Mesothelial cell of epicardium (in vitro differentiated cells): ENCODE data around the gene CEP350. TPM values are rescaled to one million over a fixed set of nuclear protein-coding genes. Genes with fewer than 3 reads are reported as not detected.

ENCODE experiments used
- DNase-seq, 2 experiments: peaks; one replicate each; pipeline ENCODE4 v3.0.0; 2021; ENCODE audit warnings: low spot score in 2 of 2; ENCODE audit not compliant: unreplicated experiment in 2 of 2
- H3K27ac Mint-ChIP-seq: 2 replicates; pipeline ENCODE4 v1.8.0; 2021; ENCODE audit warnings: mixed read lengths
- H3K27me3 Mint-ChIP-seq: 2 replicates; pipeline ENCODE4 v1.8.0; 2021; ENCODE audit warnings: low read depth, mixed read lengths
- H3K36me3 Mint-ChIP-seq: 2 replicates; pipeline ENCODE4 v1.8.0; 2021; ENCODE audit warnings: mixed read lengths
- H3K4me1 Mint-ChIP-seq: 2 replicates; pipeline ENCODE4 v1.8.0; 2021; ENCODE audit warnings: mixed read lengths
- H3K4me3 Mint-ChIP-seq: 2 replicates; pipeline ENCODE4 v1.8.0; 2021; ENCODE audit warnings: mild to moderate bottlenecking, moderate library complexity, mixed read lengths
- H3K9me3 Mint-ChIP-seq: 2 replicates; pipeline ENCODE4 v1.8.0; 2021; ENCODE audit warnings: mixed read lengths
- CTCF ChIP-seq: fragments of 200-600 bp; sonication (generic); IDR thresholded peaks from one replicate; pipeline ENCODE4 v1.5.0; 2021; ENCODE audit warnings: antibody characterized with exemption; ENCODE audit not compliant: unreplicated experiment
- total RNA-seq: library from RNA; stranded (reverse); gene quantifications from 3 replicates; pipeline ENCODE4 v1.2.1, GENCODE V29; 2021

CEP350 gene
- total RNA-seq, 1 donor from 2014 or later = 58.0 TPM

GRCh38 chr1:180135535-180135934, 180.9 kb downstream of the CEP350 start:
- Mint-ChIP-seq H3K9me3 (peaks cover 15% of the 10 kb centered on the region), H3K27me3 (peaks cover 21% of the 10 kb centered on the region), H3K4me1 (no peaks in the 10 kb centered on the region), H3K36me3 (no peaks in the 10 kb centered on the region), H3K27ac (no peak overlapping the region), H3K4me3 (no peak overlapping the region)
- DNase-seq = no peak
- TF ChIP-seq CTCF = no peak

GRCh38 chr1:180136331-180136967, 181.8 kb downstream of the CEP350 start:
- H3K4me3 Mint-ChIP-seq = no peak overlapping the region

GRCh38 chr1:180136968-180137356, 182.4 kb downstream of the CEP350 start:
- Mint-ChIP-seq H3K27me3 (peaks cover 18% of the 10 kb centered on the region), H3K27ac (no peak overlapping the region), H3K4me1 (no peaks in the 10 kb centered on the region), H3K36me3 (no peaks in the 10 kb centered on the region), H3K4me3 (no peak overlapping the region), H3K9me3 (peaks cover 15% of the 10 kb centered on the region)
- TF ChIP-seq CTCF = no peak
- no peak for DNase-seq

More at GRCh38 chr1:180136331-180136967, 181.8 kb downstream of the CEP350 start:
- TF ChIP-seq CTCF = no peak
- H3K27ac Mint-ChIP-seq = no peak overlapping the region
- H3K27me3 Mint-ChIP-seq = peaks cover 21% of the 10 kb centered on the region
- no peaks in the 10 kb centered on the region for H3K4me1 Mint-ChIP-seq
- DNase-seq = no peak
- no peaks in the 10 kb centered on the region for H3K36me3 Mint-ChIP-seq
- H3K9me3 Mint-ChIP-seq = peaks cover 15% of the 10 kb centered on the region

- TF ChIP-seq CTCF = no peak
- no peak for DNase-seq
- H3K4me1 Mint-ChIP-seq = no peaks in the 10 kb centered on the region
- no peak overlapping the region for H3K27ac Mint-ChIP-seq
- no peak overlapping the region for H3K4me3 Mint-ChIP-seq
- H3K36me3 Mint-ChIP-seq = no peaks in the 10 kb centered on the region
- peaks cover 22% of the 10 kb centered on the region for H3K27me3 Mint-ChIP-seq
- H3K9me3 Mint-ChIP-seq = peaks cover 15% of the 10 kb centered on the region
These were observed 183.2 kb downstream of the CEP350 start for GRCh38 chr1:180137776-180138175.

- DNase-seq = no peak
- Mint-ChIP-seq H3K4me1 (no peaks in the 10 kb centered on the region), H3K27ac (no peak overlapping the region), H3K9me3 (peaks cover 9% of the 10 kb centered on the region), H3K4me3 (no peak overlapping the region), H3K27me3 (peaks cover 16% of the 10 kb centered on the region), H3K36me3 (no peaks in the 10 kb centered on the region)
- no peak for TF ChIP-seq CTCF
These were observed 186.8 kb downstream of the CEP350 start for GRCh38 chr1:180141381-180141934.

GRCh38 chr1:180143359-180143758, 188.7 kb downstream of the CEP350 start:
- H3K27me3 Mint-ChIP-seq = peaks cover 13% of the 10 kb centered on the region
- H3K27ac Mint-ChIP-seq = no peak overlapping the region
- no peaks in the 10 kb centered on the region for H3K36me3 Mint-ChIP-seq
- no peak for TF ChIP-seq CTCF
- DNase-seq = no peak
- H3K4me1 Mint-ChIP-seq = no peaks in the 10 kb centered on the region
- no peak overlapping the region for H3K4me3 Mint-ChIP-seq
- H3K9me3 Mint-ChIP-seq = no peaks in the 10 kb centered on the region
